SK-N-SH (cell line): ENCODE results near the gene SLC22A17. TPM values are rescaled to one million over a fixed set of nuclear protein-coding genes. Genes with fewer than 3 reads are reported as not detected.

Source experiments
- CTCF ChIA-PET: fragments of 300-600, 350-600 bp; formaldehyde crosslinking; extraction: SDS; loops from one replicate; lab custom pipeline; 2021; lab: Yijun Ruan, JAX
- POLR2A ChIA-PET: fragments of 350-600 bp; sonication (Branson Sonifier 250); formaldehyde crosslinking; extraction: SDS; loops from one replicate; lab custom pipeline; 2020; ENCODE audit warnings: antibody characterized with exemption, inconsistent platforms; lab: Yijun Ruan, JAX
- DNase-seq: peaks from one replicate; pipeline ENCODE4 v3.0.0; 2012
- H2AFZ ChIP-seq: fragments of 200-600 bp; sonication (generic); 2 replicates; pipeline ENCODE4 v1.8.1; 2016; ENCODE audit warnings: antibody characterized with exemption, mild to moderate bottlenecking, low read depth
- H3F3A ChIP-seq: fragments of 200-600 bp; sonication (generic); replicated peaks from 2 replicates; pipeline ENCODE3; 2016; ENCODE audit warnings: antibody characterized with exemption, mild to moderate bottlenecking; ENCODE audit not compliant: insufficient read depth
- H3K27ac ChIP-seq, 2 experiments: fragments of 200-500 bp in 1 of 2; fragments of 200-600 bp in 1 of 2; sonication (Bioruptor generic) in 1 of 2; sonication (generic), shearing (Covaris generic) in 1 of 2; 2 replicates each; pipeline versions ENCODE4 v1.5.1 to v1.6.1; 2014 to 2016; ENCODE audit warnings: low read depth in 2 of 2, inconsistent platforms in 1 of 2, low read length in 1 of 2, mild to moderate bottlenecking in 1 of 2, mixed read lengths in 1 of 2
- H3K27me3 ChIP-seq: fragments of 200-600 bp; sonication (generic), shearing (Covaris generic); 2 replicates; pipeline ENCODE4 v1.6.1; 2016; ENCODE audit warnings: mixed run types; ENCODE audit not compliant: insufficient read depth
- H3K36me3 ChIP-seq, 2 experiments: fragments of 200-500 bp in 1 of 2; fragments of 200-600 bp in 1 of 2; sonication (Bioruptor generic) in 1 of 2; sonication (generic) in 1 of 2; replicated peaks in 1 of 2; 2 replicates each; pipeline versions ENCODE3 to v1.5.1; 2014 to 2016; ENCODE audit warnings: low read length in 1 of 2, mild to moderate bottlenecking in 1 of 2; ENCODE audit not compliant: insufficient read depth in 2 of 2, control insufficient read depth in 1 of 2
- H3K4me1 ChIP-seq, 2 experiments: fragments of 200-500 bp in 1 of 2; fragments of 200-600 bp in 1 of 2; sonication (Bioruptor generic) in 1 of 2; sonication (generic), shearing (Covaris generic) in 1 of 2; 2 replicates each; pipeline versions ENCODE4 v1.5.1 to v1.6.1; 2014 to 2016; ENCODE audit warnings: low read depth in 1 of 2, low read length in 1 of 2, mixed run types in 1 of 2; ENCODE audit not compliant: insufficient read depth in 2 of 2, control insufficient read depth in 1 of 2
- H3K4me2 ChIP-seq: fragments of 200-600 bp; sonication (generic), shearing (Covaris generic); 2 replicates; pipeline ENCODE4 v1.6.1; 2017; ENCODE audit warnings: mixed run types
- H3K4me3 ChIP-seq, 2 experiments: fragments of 200-500 bp in 1 of 2; fragments of 200-600 bp in 1 of 2; sonication (Bioruptor generic) in 1 of 2; sonication (generic), shearing (Covaris generic) in 1 of 2; 2 replicates each; pipeline versions ENCODE4 v1.5.1 to v1.8.1; 2014 to 2016; ENCODE audit warnings: low read depth in 2 of 2, inconsistent platforms in 1 of 2, low read length in 1 of 2, mild to moderate bottlenecking in 1 of 2, mixed read lengths in 1 of 2, moderate library complexity in 1 of 2
- H3K79me2 ChIP-seq: fragments of 200-600 bp; sonication (generic); 2 replicates; pipeline ENCODE4 v1.8.1; 2017; ENCODE audit warnings: mild to moderate bottlenecking; ENCODE audit not compliant: insufficient read depth
- H3K9ac ChIP-seq: fragments of 200-600 bp; sonication (generic); 2 replicates; pipeline ENCODE4 v1.6.1; 2017; ENCODE audit warnings: mixed run types
- H3K9me2 ChIP-seq: fragments of 200-600 bp; sonication (generic); 2 replicates; pipeline ENCODE4 v1.6.1; 2017; ENCODE audit warnings: mixed run types
- H3K9me3 ChIP-seq: fragments of 200-600 bp; sonication (generic); 2 replicates; pipeline ENCODE4 v1.6.1; 2017; ENCODE audit warnings: mixed run types, mild to moderate bottlenecking, moderate library complexity
- H4K20me1 ChIP-seq: fragments of 200-600 bp; sonication (generic); 2 replicates; pipeline ENCODE4 v1.6.1; 2017; ENCODE audit warnings: mild to moderate bottlenecking, mixed run types; ENCODE audit not compliant: insufficient read depth
- CTCF ChIP-seq: fragments of 200-600 bp; sonication (generic); IDR thresholded peaks from 2 replicates; pipeline ENCODE4 v1.6.1; 2017; ENCODE audit warnings: antibody characterized with exemption, mild to moderate bottlenecking, moderate library complexity
- ELF1 ChIP-seq: IDR thresholded peaks from 2 replicates; pipeline ENCODE4 v1.4.0; 2012
- EP300 ChIP-seq, 2 experiments: IDR thresholded peaks; 2 replicates each; pipeline versions ENCODE4 v1.4.0 to v1.6.1; 2012; ENCODE audit warnings: borderline replicate concordance in 1 of 2, low read depth in 1 of 2, low read length in 1 of 2
- EZH2phosphoT487 ChIP-seq: fragments of 200-600 bp; sonication (generic); IDR thresholded peaks from 2 replicates; pipeline ENCODE4 v1.6.1; 2017; ENCODE audit warnings: low read depth, mixed run types, mild to moderate bottlenecking, antibody characterized with exemption, moderate library complexity, borderline replicate concordance
- FOSL2 ChIP-seq: IDR thresholded peaks from 2 replicates; pipeline ENCODE4 v1.4.0; 2012; ENCODE audit warnings: low read depth, mild to moderate bottlenecking, moderate library complexity, borderline replicate concordance
- IRF3 ChIP-seq: fragments of 150-350 bp; IDR thresholded peaks from 2 replicates; pipeline ENCODE4 v1.6.1; 2016; ENCODE audit warnings: mild to moderate bottlenecking, low read depth, low read length
- MXI1 ChIP-seq: IDR thresholded peaks from 2 replicates; pipeline ENCODE4 v1.6.1; 2012; ENCODE audit warnings: mild to moderate bottlenecking, low read depth, low read length, improper control_type of control experiment
- PBX3 ChIP-seq: IDR thresholded peaks from 2 replicates; pipeline ENCODE4; 2012
- POLR2AphosphoS5 ChIP-seq: IDR thresholded peaks from 2 replicates; pipeline ENCODE4 v1.6.1; 2012; ENCODE audit warnings: low read depth, low read length
- RCOR1 ChIP-seq: fragments of 150-350 bp; IDR thresholded peaks from 2 replicates; pipeline ENCODE4 v1.6.1; 2017; ENCODE audit warnings: antibody characterized with exemption, low read length
- SIN3A ChIP-seq: IDR thresholded peaks from 2 replicates; pipeline ENCODE4 v1.6.1; 2012; ENCODE audit warnings: low read depth, mild to moderate bottlenecking, low read length, moderate library complexity, borderline replicate concordance
- SMC3 ChIP-seq: IDR thresholded peaks from 2 replicates; pipeline ENCODE4 v1.6.1; 2012; ENCODE audit warnings: low read depth, low read length, improper control_type of control experiment
- YY1 ChIP-seq: IDR thresholded peaks from 2 replicates; pipeline ENCODE4 v1.4.0; 2012; ENCODE audit warnings: low read depth, mild to moderate bottlenecking
- WGBS: methylation state at CpG from one replicate; pipeline ENCODE4 v1.1.6; 2017; ENCODE audit warnings: low lambda C conversion rate; 5-methylcytosine and 5-hydroxymethylcytosine counted together
- polyA plus RNA-seq, 3 experiments: library from polyadenylated mRNA; depleted of rRNA; stranded (reverse); fragments of >200 nt; gene quantifications; 2 replicates each; pipeline ENCODE4 v1.2.3, GENCODE V29; 2012
- TF ChIP-seq, protein P1 (sequence below): IDR thresholded peaks from 2 replicates; pipeline ENCODE4 v1.6.1; 2012; ENCODE audit warnings: mild to moderate bottlenecking, low read depth, low read length, moderate library complexity
- TF ChIP-seq, protein P2 (sequence below): IDR thresholded peaks from 2 replicates; pipeline ENCODE4 v1.4.0; 2012; ENCODE audit warnings: low read depth

Gene SLC22A17
- polyA plus RNA-seq, 1 of the 3 experiments (the other 2 are of a cell fraction): 27.2 TPM

DNA sequence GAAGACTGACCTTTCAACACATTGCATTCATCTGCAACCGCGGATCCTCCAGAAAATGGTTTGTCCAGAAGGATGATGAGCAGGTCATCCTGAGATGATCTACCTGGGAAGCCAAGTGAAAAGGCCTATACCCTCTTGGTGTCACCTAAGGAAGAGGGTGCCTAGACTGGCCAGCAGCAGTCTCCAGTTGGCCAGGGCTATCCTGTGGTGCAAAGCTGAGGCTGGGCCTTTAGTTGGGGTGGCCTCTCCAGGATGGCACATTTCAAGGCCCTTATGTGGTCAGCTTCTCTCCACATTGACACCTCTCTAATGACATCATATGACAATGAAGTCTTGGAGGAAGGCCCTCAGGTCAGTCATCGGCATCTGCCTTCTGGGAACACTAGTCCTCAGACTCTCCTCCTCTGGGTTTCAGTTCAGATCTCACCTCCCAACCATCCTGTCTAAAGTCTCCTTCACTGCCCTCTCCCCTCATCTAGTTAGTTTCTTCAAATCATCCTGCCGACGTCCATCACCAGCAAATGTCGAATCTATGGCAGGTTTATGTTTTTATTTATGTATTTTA is 3.3 kb upstream of the SLC22A17 start:
- no peak overlapping the region for H3K4me2 ChIP-seq
- H3K36me3 ChIP-seq: peaks cover 0 to 2% of the 10 kb centered on the region in 2 experiments
- DNase-seq: no peak
- no peak overlapping the region for H3K27ac ChIP-seq
- H3K9me2 ChIP-seq: no peaks in the 10 kb centered on the region
- CTCF ChIA-PET: interaction anchor here (0.9 to 2.3 kb wide), 2 partner anchors 24 to 29 kb away, joined by 3 to 6 read pairs; no protein-coding TSS in a partner anchor
- no peaks in the 10 kb centered on the region for H3K27me3 ChIP-seq
- no peaks in the 10 kb centered on the region for H4K20me1 ChIP-seq
- peaks cover 0 to 12% of the 10 kb centered on the region in 2 experiments; a peak in 1 of 4 replicates for H3K4me1 ChIP-seq
- TF ChIP-seq CTCF (no peak), MXI1 (no peak), FOSL2 (no peak), POLR2AphosphoS5 (no peak), YY1 (no peak), PBX3 (no peak), EP300 (IDR thresholded peaks at IDR 0.05; ENCODE audit: borderline replicate concordance in 1 of 2, low read depth in 1 of 2, low read length in 1 of 2) (no peak), SMC3 (no peak), RCOR1 (no peak), ELF1 (no peak), IRF3 (no peak), SIN3A (no peak), EZH2phosphoT487 (no peak)
- TF ChIP-seq, protein P1, sequence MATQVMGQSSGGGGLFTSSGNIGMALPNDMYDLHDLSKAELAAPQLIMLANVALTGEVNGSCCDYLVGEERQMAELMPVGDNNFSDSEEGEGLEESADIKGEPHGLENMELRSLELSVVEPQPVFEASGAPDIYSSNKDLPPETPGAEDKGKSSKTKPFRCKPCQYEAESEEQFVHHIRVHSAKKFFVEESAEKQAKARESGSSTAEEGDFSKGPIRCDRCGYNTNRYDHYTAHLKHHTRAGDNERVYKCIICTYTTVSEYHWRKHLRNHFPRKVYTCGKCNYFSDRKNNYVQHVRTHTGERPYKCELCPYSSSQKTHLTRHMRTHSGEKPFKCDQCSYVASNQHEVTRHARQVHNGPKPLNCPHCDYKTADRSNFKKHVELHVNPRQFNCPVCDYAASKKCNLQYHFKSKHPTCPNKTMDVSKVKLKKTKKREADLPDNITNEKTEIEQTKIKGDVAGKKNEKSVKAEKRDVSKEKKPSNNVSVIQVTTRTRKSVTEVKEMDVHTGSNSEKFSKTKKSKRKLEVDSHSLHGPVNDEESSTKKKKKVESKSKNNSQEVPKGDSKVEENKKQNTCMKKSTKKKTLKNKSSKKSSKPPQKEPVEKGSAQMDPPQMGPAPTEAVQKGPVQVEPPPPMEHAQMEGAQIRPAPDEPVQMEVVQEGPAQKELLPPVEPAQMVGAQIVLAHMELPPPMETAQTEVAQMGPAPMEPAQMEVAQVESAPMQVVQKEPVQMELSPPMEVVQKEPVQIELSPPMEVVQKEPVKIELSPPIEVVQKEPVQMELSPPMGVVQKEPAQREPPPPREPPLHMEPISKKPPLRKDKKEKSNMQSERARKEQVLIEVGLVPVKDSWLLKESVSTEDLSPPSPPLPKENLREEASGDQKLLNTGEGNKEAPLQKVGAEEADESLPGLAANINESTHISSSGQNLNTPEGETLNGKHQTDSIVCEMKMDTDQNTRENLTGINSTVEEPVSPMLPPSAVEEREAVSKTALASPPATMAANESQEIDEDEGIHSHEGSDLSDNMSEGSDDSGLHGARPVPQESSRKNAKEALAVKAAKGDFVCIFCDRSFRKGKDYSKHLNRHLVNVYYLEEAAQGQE: no peak
- TF ChIP-seq, protein P2, sequence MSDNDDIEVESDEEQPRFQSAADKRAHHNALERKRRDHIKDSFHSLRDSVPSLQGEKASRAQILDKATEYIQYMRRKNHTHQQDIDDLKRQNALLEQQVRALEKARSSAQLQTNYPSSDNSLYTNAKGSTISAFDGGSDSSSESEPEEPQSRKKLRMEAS: no peak
- H2AFZ ChIP-seq: no peak overlapping the region
- no peaks in the 10 kb centered on the region for H3K9me3 ChIP-seq
- 95% methylated on average over 6 of the region's 6 CpGs for WGBS
- no peaks in the 10 kb centered on the region for H3F3A ChIP-seq
- H3K79me2 ChIP-seq: no peaks in the 10 kb centered on the region
- POLR2A ChIA-PET: no interaction called here
- no peak overlapping the region for H3K9ac ChIP-seq
- H3K4me3 ChIP-seq: no peak overlapping the region
